HG03378 (cell line): ENCODE data around the gene ZNF628.
"Not testable (repeated sequence)": the region's sequence is repeated elsewhere in the genome, so short reads cannot be mapped to it uniquely, and the experiment has no call there.

ENCODE experiments used
- ATAC-seq: cut with Tn5 transposase; IDR thresholded peaks from one replicate; pipeline ENCODE4 v1.9.1; 2021; ENCODE audit warnings: mild to moderate bottlenecking, moderate library complexity; ENCODE audit not compliant: unreplicated experiment

Gene ZNF628

DNA sequence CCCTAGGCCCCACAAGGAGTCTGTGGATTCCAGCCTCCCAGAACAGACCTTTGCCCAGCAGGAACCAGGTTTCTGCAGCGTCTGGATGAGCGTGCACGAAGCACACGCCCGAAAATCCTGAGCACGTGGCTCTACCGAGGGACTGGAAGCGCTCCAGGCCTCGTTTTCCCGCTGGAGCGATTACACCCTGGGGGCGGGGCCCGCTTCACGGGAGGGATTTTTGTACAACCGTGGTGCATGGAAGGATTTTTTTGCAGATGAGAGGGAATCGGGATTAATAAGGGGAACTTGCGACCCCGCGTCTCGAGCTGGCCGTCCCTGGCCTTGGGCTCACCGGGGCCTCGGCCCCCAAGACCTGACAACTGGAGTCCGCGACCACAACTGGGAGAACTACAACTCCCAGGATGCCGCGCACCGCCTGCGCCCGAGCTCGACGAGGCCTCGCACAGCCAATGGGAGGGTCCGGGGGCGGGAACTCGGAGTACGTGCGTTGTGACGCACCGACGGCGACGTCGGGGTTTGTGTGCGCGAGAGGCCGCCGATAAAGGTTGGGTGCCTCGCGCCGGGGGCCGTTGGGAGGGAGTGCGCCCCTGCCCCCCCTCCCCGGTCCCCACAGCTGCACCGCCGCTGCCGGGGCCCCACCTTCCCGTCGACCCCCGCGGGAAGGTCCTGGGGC is at the start of gene ZNF628:
Gene ZNF628, plus strand, starts transcription at position 518 of the 676 bp plus-strand sequence. CDS start 3,294 bp downstream, outside the sequence.
- ATAC-seq = peak; percentile 74

DNA sequence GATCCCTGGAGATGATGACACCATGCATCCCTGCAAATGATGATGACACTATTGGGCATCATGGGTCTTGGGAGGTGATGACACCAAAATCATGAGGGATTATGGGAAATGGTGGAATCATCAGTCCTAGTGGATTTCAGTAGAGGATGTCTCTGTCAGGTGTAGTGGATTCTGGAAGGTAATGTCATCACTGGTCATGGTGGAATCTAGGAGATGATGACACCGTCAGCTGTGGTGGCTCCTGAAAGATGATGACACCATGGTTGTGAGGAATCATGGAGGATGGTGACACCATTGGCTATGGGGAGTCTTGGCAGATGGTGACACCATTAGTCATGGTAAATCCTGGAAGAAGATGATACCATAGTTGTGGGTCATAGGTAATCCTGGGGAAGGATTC is 45.2 kb upstream of the ZNF628 start:
- ATAC-seq = no peak

DNA sequence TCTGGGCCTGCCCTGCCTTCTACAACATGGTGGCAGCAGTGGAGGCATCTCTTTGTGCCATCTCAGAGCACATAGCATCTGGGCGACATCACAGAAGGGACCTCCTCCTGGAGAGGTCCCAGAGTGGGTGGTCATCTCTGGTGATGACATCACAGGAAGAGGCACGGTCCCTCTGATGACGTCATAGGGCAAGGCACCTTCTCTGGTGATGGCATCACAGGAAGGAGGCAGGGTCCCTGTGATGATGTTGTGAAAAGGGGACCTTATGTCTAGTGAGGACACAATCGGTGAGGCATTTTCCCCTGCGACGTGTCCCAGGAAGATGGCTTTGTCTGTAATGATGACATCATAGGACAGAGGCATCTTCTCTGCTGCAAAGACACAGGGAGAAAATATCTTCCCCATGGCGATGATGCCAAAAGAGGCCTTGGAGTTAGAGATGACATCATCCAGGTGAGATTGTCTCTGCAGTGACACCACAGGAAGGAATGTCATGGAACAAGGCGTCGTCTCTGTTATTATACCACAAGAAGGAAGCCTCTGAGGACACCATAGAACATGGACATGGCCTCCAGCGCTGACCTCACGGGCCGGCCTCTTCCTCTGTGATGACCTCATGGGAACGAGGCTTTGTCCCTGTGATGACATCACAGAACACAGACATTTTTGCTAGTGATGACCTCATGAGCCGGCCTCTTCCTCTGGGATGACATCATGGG is 44.0 kb upstream of the ZNF628 start:
- ATAC-seq = no peak

DNA sequence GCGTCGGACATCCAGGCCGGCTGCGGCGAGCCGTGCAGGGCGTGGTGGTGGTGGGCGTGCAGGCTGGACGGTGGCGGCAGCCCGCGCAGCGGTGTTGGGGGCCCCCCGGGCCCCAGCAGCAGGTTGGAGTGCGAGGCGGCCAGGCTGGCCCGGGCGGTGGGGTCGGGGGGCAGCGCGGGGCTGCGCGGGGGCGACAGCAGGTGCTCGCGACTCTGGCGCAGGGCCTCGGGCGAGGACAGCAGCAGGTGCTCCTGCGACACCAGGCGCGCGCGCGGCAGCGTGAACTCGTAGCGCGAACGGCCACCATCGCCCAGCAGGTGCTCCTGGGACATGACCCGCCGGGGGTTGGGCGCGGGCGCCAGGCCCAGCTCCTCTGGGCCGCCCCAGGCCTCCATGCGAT is 43.1 kb upstream of the ZNF628 start:
- no peak for ATAC-seq

DNA sequence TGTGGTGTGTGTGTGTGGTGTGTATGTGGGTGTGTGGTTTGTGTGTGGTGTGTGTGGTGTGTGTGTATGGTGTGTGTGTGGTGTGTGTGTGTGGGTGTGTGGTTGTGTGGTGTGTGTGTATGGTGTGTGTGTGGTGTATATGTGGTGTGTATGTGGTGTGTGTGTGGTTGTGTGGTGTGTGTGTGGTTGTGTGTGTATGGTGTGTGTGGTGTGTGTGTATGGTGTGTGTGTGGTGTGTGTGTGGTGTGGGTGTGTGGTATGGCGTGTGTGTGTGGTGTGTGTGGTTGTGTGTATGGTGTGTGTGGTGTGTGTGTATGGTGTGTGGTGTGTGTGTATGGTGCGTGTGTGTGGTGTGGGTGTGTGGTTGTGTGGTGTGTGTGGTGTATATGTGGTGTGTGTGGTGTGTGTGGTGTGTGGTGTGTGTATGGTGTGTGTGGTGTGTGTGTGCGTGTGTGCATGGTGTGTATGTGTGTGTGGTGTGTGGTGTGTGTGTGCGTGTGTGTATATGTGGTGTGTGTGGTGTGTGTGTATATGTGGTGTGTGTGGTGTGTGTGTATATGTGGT is 42.0 kb upstream of the ZNF628 start:
- no peak for ATAC-seq

DNA sequence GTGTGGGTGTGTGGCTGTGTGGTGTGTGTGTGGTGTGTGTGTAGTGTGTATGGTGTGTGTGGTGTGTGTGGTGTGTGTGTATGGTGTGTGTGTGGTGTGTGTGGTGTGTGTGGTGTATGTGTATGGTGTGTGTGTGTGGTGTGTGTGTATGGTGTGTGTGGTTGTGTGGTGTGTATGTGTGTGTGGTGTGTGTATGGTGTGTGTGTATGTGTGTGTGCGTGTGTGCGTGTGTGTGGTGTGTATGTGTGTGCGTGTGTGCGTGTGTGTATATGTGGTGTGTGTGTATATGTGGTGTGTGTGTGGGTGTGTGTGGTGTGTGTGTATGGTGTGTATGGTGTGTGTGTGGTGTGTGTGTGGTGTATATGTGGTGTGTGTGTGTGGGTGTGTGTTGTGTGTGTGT is 41.4 kb upstream of the ZNF628 start:
- ATAC-seq = no peak

DNA sequence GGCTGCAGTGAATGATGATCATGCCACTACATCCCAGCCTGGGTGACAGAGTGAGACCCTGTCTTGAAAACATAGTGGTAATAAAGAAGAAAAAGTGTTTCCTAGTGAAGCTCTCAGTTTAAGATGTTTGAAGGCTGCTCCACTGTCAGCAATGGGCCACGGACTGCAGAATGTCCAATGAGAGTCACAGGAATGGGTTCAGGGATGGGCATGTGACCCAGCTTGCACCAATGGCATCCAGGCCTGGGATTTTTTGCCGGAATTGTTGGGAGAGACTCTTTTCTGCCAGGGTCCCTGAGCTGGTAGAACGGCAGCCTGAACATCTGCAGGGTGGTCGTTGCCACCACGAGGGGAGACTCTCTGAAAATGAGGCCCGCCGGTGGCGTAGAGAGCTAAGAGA is 39.6 kb upstream of the ZNF628 start:
- ATAC-seq = no peak

DNA sequence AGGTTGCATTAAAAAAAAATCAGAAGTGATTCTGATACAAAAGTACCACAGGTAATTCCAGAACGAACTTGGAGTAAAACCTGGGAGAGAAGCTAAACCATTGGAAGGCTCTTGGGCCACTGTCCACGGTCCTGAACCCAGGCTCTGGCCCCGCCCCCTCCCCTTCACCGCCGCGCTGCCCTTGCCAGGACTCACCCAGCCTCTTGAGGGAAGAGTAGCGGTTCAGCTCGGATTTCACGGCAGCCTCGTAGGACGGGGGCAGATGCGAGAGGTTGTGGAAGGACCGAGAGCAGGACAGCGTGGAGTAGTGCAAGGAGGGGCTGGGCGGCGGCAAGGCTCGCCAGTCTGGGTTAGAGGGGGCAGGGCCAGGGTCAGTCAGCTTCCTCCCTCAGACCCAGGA is 39.0 kb upstream of the ZNF628 start:
- no peak for ATAC-seq

DNA sequence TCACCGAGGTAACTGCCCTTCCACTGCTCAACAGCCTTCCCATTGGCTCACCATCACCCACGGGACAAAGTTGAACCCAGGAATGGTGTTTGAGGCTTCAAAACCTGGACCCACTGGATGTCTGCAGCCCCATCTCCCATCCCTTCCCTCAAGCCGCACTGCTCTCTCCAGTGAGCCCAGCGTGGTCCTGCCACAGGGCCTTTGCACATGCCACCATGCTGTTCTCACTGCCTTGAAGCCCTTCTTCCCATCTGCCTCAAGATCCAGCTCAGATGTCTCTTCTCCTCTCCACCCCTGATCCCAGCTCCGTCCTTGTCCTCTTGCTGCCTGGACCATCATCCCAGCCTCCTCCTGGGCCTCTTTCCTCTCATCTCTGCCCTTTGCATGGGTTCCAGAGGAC is 37.4 kb upstream of the ZNF628 start:
- ATAC-seq = no peak

DNA sequence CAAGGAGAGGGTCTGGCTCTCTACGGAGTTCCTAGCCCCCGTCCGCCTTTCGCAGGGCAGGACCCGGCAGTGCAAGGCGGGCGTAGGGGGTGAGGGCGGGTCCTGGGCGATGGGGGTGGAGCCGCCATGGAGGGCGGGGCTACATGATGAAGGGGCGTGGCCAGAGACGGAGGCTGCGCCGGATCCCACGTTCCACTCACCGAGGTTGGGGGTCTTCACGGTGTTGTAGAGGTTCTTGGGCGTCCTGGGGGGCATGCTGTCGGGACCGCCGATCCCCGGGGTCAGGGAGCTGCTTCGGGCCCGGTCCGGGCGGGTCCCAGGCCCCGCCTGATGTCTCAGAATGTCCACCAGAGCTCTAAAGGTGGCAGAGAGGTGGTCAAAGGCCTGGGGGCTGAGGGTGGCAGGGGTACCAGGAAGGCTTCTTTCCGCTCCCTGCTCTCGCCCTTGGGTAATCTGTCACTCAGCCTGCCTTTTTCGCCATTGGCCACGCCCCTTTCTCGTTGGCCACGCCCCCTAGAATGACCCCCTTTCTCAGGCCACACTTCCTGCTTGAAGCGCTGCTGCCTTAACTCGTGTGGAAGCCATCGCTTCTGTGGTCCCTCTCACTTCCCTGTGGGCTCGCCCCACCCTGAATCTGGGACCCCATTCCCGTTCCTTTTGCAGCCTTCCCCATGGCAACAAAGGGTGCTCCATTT is 35.9 kb upstream of the ZNF628 start:
- ATAC-seq = no peak

DNA sequence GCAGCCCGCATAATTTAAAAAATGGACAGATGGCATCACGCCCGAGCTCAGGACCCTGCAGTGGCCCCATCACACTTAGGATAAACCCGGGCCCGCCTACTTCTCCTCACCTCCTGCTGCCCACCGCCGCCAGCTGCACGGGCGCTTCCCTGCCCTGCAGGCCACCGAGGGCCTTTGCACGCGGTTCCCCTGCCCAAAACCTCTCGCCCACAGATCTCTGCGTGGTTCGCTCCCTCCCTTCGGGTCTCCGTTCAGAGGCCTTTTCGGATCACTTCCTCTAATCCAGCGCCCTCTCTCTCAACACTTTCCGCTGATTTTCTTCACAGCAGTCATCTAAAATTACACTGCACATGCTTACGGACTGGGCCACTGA is 35.1 kb upstream of the ZNF628 start:
- no peak for ATAC-seq

DNA sequence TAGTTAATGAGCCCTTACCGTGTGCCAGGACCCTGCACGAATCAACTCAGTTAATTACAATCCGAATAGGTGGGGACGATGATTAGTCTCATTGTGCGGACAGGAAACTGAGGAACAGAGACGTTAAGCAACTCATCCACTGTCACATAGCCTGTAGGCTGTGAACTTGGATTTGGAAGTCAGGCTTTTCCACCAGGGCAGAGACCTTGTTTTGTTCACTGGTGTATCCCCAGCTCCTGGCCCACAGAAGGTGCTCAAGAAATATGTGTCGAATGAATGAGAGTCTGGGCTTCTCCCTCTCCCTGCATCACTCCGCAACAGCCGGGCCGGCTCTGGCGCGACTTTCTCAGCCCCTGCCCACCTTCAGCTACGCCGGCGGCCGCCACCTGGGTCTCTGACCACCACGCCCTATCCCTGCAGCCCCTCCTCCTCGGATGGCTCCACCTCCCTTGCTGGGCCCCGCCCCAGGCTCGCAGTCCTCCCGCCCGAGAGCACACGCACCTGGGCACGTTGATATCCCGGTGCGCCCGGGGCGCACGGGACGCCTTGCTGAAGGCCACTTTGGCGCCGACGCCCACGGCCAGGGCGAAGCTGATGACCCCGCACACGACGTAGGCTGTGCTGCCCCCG is 34.6 kb upstream of the ZNF628 start:
- ATAC-seq = no peak

DNA sequence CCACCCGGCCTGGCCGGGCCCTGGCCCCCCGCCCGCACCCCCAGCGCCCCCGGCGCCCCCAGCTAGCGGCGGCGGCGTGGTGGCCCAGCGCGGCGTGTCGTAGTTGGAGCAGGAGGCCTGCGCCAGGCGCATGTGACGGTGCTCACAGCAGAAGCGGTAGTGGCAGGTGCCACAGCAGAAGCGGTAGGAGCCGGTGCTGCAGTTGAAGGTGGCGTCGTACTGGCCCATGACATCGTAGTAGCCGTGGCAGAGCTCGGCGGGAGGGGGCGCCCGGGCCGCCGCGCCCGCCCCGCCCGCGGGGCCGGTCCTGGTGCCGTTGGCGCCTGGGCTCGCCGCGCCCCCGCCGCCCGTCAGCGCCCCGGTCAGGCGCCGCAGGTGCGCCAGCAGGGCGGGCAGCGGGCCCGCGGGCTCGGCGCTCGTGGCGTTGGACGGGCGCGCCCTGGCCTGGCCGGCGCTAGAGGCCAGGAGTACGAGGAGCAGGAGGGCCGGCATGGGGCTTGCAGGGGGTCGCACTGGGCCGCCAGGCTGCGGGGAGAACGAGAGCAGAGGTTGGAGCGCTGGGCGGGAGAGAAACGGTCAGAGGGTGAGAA is 34.0 kb upstream of the ZNF628 start:
- ATAC-seq = no peak

DNA sequence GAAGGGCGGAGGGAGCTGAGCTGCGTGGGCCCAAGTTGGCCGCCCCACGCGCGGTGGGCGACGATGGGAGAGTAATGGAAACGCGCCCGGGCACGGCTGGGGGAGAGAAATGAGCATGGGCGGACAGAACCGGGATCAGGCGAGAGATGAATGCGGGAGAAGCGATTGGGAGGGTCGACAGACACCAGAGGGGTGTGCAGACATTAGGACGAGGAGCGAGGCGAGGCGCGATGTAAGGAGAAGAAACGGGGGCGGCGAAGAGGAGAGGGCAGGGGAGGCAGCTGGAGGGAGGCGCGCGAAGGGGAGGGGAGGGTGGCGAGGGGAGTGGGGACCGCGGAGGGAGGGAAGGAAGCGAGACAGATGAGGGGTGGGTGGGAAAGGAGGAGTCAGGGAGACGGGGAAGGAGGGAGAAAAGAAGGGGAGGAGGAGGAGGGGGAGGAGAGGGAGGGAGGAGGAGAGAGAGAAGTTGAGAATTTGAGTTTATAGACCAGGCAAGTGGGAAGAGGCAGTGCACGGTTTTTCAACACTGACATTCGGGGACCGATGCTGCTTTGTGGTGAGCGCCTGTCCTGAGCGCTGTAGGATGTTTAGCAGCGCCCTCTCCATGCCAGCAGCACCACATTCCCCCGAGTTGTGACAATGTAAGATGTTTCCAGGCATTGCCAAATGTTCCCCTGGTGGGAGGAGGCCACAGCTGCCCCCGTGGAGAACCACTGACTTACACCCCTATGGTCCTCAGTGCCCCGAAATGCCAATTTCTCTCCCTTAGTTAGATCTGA is 33.2 kb upstream of the ZNF628 start, which contains the start of gene SHISA7:
Gene SHISA7, minus strand, starts transcription at position 256 of the 779 bp plus-strand sequence. CDS start 437 bp downstream, outside the sequence.
- ATAC-seq = no peak

DNA sequence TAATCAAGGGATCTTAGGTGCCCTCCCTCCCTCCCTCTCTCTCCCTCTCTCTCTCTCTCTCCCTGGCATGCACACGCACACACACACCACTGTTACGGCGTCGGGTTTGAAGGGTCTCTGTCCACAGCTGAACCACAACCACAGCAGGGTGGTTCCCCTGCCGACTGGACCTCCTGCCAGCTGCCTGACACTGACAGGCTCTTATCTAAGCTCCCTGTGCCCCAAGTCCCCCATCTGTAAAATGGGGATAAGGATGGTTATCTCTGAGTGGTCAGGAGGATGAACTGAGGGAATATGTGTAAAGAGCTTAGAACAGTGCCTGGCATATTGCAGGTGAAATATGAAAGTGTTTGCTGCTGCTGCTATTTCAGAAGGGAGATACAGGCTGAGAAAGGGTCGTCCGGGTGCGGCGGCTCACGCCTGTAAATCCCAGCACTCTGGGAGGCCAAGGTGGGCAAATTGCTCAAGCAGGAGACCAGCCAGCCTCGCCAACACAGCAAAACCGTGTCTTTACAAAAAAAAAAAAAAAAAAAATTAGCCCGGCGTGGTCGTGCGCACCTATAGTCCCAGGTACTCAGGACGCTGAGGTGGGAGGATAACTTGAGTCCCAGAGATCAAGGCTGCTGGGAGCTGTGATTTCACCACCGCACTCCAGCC is 32.5 kb upstream of the ZNF628 start:
- ATAC-seq = no peak

DNA sequence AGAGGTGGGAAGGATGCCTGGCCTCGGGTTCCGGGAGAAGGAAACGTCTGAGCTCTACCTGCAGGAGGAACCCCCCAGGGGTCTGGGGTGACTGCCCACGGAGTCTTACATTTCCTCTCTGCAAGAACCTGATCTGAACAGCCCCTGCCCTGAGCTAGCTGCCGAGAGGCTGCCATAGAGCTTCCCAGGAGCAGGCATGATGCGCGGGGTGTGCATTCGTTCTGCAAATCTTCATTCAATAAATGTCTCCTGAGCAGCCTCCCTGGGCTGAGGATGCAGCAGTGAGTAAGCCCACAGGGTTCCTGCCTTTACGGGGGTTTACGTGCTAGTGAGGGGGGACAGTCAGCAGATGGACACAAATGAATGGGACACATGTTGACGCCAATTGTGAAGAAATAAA is 31.8 kb upstream of the ZNF628 start:
- ATAC-seq = no peak

DNA sequence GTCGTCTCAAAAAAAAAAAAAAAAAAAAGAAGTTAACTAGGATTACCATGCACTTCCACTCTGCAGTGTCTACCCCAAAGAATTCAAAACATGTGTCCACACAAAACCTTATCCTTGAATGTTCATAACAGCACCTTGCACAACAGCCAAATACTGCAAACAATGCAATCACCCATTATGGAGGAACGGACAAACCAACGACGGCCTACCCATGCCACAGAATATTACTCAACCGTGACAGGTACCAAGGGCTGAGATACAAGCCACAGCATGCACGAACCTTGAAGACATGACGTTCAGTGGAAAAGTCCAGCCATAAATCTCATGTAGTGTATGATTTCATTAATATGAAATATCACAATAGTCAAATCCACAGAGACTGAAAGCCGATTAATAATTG is 30.4 kb upstream of the ZNF628 start:
- ATAC-seq = no peak

DNA sequence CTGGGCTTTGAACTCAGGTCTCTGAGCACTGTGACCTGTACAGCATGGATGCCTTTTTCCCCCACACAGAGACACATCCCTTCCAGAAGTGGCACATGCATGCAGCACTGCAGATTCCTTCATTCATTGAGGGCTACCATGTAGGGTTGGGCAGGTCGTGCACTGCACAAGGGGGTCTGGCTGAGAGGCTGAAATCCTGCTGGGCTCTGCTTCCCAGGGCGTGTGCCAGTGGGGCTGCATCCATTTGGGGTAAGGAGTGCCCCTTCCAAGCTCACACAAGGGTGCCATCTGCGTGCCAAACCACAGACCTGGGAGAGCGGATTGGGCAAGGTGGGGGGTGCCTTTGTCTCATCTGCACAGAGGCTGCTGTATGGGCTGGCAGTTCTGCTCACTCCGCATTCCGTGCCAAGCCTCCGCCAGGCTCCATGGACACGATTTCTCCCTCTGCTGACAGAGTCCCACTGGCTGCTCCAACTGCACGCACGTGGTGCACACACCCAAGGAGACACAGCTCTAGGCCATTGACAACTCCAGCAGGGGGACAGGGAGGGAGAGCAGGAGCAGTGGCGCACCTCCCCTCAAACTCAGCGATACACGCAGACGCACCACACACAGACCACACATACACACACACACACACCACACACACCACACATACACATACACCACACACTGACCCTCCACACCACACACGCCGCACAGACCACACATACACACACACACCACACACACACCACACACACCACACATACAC is 28.8 kb upstream of the ZNF628 start:
- no peak for ATAC-seq

DNA sequence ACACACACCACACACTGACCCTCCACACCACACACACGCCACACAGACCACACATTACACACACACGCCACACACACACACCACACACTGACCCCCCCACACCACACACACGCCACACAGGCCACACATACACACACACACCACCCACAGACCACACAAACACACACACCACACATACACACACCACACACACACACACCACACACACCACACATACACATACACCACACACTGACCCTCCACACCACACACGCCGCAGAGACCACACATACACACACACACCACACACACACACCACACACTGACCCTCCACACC is 28.3 kb upstream of the ZNF628 start:
- not testable (repeated sequence) for ATAC-seq
